T-helper 1 cell (primary cell): ENCODE measurements around the gene FARSA.
A peak's percentile ranks its signal among the peaks of the same experiment; 100 is the strongest.

Experiments
- DNase-seq, 5 donors: peaks; one replicate each; pipeline ENCODE4 v3.0.0-alpha.2; 2012 to 2020

The FARSA gene

DNA sequence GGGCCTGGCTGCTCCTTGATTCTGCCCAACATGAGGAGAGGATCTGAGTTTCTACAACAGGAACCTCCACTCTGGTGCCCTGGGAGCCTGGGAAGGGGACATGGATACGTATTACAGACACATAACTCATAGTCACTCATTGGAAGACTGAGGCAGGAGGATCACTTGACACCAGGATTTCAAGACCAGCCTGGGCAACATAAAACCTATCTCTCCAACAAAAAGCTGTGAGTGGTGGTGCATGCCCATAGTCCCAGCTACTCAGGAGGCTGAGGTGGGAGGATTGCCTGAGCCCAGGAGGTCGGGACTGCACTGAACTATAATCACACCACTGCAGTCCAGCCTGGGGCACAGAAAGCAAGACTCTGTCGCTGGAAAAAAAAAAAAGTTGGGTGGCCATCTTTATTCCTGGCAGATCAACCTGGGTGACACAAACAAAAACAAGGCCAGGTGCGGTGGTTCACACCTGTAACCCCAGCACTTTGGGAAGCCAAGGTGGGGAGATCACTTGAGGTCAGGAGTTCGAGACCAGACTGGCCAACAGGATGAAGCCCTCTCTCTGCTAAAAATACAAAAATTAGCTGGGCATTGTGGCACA is 45.4 kb downstream of the FARSA start:
- DNase-seq, result no peak

DNA sequence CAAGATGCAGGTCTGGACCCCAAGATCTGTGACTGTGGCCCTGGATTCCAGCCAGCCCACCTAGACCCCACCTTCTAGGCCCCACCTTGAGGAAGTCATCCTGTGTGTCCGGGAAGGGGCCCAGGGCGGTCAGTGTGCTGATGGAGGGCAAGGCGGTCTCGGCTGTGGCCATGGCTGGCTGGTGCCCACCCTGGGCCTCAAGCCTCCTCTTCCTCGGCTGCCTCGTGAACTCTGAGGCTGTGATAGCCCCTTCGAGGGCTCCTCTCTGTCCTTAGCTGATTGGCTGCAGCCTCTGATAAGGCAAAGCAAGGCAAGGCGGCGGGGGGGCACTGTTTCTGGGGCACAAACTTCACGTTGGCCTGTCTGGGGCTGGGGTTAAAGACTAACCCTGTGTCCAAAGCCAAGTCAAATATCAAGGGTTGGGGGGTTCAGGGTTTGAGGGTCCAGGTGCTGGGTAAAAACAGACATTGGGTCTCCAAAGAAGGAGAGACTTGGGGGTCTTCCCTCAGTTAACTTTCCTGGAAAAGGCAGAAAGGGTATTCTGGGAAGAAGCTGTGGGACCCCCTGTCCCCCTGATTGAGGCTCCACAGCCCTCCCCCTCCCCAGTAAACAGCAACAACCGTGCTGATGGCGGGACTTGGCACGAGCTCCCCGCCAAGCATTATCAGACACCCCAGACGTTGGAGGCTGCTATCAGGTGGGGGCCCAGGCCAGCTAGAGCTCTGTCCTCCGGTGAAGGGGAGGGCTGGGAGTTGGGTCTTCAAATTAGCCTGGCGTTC is 46.4 kb downstream of the FARSA start, which contains the start of gene KLF1:
TSS of gene KLF1 (minus strand) at position 233 of the 779 bp plus-strand sequence. CDS start at position 172, 61 bp downstream.
- no peak for DNase-seq

DNA sequence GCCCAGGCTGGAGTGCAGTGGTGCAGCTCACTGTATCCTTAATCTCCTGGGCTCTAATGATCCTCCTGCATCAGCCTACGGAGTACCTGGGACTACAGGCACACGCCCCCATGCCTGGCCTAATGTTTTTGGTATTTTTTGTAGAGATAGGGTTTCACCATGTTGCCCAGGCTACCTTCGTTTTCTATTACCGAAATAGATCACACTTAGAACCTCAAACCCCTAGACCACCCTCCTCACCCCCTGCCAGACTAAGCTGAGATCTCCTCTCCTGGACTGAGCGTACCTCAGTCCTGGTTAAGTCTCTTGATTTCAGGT is 46.9 kb downstream of the FARSA start:
- DNase-seq, result no peak

DNA sequence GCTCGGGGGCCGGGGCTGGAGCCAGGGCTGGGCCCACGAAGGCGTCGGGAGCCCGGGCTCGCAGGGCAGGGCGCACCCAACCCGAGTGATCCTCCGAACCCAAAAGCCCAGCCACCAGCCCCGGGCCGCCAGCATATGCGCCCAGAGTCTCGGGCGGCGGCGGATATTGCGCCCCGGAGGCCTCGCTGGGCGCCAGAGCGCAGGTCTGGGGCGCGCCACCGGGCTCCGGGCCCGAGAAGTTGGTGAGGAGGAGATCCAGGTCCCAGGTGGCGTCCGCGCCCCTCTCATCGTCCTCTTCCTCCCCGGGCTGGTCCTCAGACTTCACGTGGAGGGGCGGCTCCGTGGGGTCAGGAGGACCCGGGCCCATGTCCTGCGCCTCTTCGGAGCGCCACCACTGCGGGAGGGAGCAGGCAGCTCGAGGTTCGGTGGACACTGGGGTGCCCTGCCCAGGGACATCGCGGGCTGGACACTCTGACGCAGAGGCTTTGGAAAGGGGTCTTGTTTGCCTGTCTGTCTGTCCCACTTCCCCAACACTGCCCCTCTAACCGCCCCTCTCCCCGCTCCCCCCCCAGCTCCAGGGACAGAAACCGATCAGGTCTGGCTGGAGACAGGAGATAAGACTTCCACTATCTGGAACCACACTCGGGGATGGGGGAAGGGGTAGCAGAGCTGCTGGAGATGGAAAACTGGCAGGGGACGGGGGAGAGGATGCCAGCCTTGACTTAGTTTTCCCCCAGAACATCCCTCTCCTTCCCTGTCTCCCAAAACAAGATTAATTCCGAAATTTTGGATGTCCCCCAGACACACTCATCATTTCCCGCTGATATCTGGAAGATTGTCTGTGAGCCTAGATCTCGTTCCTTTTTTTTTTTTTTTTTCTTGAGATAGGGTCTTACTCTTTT is 47.5 kb downstream of the FARSA start:
- no peak for DNase-seq

DNA sequence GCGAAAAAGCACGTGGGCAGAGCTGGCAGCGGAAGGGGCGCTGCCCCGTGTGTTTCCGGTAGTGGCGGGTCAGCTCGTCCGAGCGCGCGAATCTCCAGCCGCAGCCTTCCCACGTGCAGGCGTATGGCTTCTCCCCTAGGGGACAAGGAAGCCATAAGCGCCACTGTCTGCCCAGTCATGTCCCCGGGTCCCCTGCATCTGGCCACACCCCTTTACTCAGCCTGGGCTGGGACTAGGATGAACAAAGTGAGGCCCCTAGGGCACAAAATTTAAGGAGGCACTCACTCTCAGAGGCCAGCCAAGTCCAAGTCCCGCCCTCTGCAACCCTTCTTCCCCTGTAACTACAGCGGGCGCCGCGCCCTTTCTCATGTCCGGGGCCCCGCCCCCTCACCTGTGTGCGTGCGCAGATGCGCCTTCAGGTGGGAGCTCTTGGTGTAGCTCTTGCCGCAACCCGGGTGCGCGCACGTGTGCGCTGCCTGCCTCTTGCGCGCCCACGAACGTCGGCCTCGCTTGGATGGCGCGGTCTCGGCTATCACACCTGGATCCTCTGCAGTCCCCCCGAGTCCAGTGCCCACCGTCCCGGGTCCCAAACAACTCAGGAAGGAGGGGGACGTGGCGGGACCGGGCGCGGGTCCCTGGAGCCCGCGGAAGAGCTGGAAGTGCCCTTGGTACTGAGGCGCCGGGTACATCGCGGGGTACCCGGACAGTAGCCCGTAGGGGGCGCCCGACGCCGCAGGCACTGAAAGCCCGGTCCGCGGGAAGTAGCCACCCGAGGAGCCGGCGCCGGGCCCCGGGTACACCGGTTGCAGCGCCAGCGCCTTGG is 48.4 kb downstream of the FARSA start:
- peak; percentile 75 to 92 (median 83) for DNase-seq

DNA sequence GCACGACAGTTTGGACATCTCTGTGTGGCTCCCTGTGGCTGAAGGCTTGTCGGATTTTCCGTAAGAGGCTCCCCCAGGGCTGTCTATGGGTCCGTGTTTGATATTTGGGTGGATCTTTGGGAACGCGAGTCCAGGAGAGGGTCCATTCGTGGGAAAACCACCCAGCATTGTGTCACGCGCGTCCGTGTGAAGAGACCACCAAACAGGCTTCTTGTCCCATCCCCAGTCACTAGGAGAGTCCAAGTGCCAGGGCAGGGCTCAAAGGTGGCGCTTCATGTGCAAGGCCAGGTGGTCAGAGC is 48.9 kb downstream of the FARSA start:
- no peak for DNase-seq

DNA sequence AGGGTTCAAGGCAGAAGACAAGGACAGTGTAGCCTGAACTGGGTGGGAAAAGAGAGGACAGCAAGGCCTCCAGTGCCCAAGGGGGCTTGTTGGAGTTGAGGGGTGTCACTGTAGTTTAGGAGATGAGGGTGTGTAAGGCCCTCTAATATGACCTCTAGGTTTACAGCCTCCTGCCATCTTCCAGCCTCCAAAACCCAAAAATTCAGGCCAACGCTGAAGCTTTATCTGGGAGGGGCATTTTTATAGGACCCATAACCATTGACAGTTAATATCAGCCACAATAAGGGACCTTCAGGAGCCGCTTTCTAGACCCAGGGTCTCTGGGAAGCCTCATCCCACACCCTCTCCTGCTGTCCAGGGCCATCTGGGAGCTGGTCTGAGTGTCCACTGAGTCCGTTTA is 49.3 kb downstream of the FARSA start:
- DNase-seq, result no peak

DNA sequence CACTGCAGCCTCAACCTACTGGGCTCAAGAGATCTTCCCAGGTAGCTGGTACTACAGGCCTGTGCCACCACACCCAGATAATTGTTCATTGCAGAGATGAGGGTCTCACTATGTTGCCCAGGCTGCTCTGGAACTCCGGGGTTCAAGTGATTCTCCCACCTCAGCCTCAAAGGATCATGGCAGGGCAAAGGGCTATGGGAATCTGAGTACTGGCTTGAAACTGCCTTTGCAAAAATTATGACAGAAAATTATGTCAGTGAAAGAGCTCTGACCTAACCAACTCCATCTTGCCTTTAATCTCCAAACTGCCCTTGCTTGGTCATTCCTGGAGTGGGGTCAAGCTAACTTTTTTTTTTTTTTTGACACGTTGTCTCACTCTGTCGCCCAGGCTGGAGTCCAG is 50.9 kb downstream of the FARSA start:
- DNase-seq, result no peak

DNA sequence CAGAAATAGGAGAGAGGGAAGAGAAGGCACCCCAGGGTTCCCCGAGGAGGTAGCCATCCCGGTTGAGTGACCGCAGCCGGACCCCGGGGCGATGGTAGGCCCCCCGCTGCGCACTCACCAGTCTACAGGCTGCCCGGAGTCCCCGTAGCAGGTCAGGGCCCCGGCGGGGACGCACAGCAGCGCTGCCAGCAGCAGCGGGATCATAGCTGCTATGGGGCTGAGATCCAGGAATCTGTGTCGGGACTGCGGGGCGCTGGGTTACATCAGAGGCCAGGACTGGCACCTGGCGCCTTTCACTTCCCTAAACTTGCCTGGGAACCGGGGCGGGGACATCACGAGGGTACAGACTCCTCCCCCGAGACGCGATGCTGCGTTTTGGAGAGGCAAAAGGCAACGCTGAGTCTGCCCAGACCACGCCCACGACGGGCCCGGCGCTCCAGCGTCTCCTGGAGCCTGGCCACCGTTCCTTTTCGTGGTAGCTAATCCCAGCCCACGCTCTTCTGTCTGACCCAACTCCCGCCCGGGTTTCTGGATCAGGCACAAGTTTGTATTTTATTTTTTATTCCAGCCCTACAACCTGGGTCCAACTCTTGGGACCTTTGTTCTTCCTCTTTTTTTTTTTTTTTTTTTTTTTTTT is 52.2 kb downstream of the FARSA start, which contains the start of gene DNASE2:
TSS of gene DNASE2 (minus strand) at position 278 of the 637 bp plus-strand sequence. CDS start at position 204, 74 bp downstream.
- DNase-seq, result peak; percentile 77 to 93 (median 83)

DNA sequence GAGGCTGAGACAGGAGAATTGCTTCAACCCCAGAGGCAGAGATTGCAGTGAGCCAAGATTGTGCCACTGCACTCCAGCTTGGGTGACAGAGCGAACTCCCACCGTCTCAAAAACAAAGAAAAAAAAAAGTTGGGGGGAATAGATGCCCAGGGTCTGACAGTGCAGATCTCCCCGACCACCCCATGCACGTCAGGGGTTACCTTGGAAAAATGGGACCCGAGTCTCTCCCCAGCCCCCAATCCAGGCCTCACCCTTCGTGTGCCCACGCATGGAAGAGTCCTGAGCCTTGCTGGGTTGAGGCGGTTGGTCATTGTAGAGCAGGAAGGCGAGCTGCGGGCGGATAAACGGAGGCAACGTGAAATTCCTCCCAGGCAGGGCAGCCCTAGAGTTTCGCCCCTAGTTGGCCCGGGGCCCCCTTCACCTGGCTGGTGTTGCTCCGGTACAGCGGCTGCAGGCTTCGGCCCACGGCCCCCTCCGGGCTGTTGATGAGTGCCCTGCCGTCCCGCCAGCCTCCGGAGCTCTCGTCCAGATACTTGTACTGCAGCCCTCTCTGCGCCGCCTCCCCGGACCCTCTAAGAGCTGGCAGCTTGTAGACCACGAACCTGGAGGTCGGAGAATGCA is 52.9 kb downstream of the FARSA start:
- DNase-seq, result no peak

DNA sequence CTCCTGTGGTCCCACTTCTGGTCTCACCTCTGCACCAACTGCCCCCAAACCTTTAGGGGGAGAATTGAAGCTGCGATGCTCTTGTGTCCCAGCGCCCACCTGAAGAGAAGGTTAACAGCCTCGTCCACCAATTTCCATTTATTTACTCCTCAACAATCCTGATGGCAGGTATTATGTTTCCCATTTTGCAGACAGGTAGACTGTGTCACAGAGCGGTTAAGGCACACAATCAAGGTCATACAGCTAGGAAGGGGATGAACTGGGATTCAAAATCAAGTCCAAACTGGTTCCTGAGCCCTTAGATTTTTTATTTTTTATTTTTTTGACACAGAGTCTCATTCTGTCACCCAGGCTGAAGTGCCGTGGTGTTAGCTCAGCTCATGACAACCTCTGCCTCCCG is 58.4 kb downstream of the FARSA start:
- DNase-seq, result no peak

DNA sequence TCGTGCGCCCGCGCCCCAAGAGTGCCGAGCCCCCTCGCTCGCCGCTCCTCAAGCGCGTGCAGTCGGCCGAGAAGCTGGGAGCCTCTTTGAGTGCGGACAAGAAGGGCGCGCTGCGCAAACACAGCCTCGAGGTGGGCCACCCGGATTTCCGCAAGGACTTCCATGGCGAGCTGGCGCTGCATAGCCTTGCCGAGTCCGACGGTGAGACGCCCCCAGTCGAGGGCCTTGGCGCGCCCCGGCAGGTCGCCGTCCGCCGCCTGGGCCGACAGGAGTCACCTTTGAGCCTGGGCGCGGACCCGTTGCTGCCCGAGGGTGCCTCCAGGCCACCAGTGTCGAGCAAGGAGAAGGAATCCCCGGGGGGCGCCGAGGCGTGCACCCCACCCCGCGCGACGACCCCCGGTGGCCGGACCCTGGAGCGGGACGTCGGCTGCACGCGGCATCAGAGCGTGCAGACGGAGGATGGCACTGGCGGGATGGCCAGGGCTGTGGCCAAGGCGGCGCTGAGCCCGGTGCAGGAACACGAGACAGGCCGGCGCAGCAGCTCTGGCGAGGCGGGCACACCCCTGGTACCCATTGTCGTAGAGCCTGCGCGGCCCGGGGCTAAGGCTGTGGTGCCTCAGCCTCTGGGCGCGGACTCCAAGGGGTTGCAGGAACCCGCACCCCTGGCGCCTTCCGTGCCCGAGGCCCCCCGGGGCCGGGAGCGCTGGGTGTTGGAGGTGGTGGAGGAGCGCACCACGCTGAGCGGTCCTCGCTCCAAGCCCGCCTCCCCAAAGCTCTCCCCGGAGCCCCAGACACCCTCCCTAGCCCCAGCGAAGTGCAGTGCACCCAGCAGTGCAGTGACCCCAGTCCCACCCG is 59.4 kb downstream of the FARSA start:
- DNase-seq, result no peak

DNA sequence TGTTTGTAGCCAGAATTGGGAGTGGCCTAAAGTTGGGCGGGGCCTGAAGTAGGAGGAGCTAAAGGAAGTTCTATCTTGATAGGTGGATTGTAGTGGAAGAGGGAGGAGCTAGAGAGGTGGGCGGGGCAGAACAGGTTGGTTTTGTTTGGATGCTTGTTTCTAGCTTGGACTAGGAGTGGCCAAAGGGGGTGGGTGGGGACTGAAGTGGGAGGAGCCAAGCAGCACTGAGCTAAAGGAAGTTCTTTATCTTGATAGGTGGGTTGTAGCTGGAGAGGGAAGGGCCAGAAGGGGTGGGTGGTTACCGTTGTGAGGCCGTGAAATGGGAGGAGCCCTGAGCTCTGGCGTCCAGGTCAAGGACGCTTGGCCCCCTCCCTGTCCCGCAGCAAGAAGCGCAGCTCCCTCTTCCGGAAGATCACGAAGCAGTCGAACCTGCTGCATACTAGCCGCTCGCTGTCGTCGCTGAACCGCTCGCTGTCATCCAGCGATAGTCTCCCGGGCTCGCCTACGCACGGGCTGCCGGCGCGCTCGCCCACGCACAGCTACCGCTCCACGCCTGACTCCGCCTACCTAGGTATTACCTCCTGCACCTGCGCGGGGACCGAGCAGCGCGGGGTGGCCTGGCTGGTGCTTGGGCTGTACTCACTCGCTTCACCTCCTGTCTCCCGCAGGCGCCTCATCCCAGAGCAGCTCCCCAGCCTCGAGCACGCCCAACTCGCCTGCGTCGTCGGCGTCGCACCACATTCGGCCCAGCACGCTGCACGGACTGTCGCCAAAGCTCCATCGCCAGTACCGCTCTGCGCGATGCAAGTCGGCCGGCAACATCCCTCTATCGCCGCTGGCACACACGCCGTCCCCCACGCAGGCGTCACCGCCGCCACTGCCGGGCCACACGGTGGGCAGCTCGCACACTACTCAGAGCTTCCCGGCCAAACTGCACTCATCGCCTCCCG is 60.3 kb downstream of the FARSA start:
- DNase-seq, result peak; percentile 36 to 64 (median 54)
